Muscle of leg (tissue), 16 donors: ENCODE data around the gene HPX. TPM values are rescaled to one million over a fixed set of nuclear protein-coding genes. Genes with fewer than 3 reads are reported as not detected.

Experiments
- DNase-seq: peaks from one replicate; pipeline ENCODE4 v3.0.0; 2013
- H3K27ac ChIP-seq: one replicate; pipeline ENCODE4 v1.5.1; 2013; ENCODE audit warnings: mild to moderate bottlenecking, low read length, control low read depth
- H3K27me3 ChIP-seq: one replicate; pipeline ENCODE4 v1.6.1; 2013; ENCODE audit warnings: low read length; ENCODE audit not compliant: control insufficient read depth, insufficient read depth
- H3K36me3 ChIP-seq: one replicate; pipeline ENCODE4 v1.6.1; 2013; ENCODE audit warnings: low read length; ENCODE audit not compliant: control insufficient read depth, insufficient read depth
- H3K4me1 ChIP-seq: one replicate; pipeline ENCODE4 v1.6.1; 2013; ENCODE audit warnings: low read length; ENCODE audit not compliant: control insufficient read depth, insufficient read depth
- H3K4me3 ChIP-seq: one replicate; pipeline ENCODE4 v1.5.1; 2013; ENCODE audit warnings: low read length, control low read depth
- H3K9me3 ChIP-seq: replicated peaks from 2 replicates; pipeline ENCODE4 v1.6.1; 2013; ENCODE audit warnings: low read depth, low read length; ENCODE audit not compliant: control insufficient read depth
- WGBS: methylation state at CpG from one replicate; pipeline ENCODE4 v1.1.5; 2013; ENCODE audit warnings: missing lambda C conversion rate; ENCODE audit not compliant: insufficient coverage; 5-methylcytosine and 5-hydroxymethylcytosine counted together
- long read RNA-seq, 11 donors: transcript quantifications; one replicate each; lab custom pipeline, GENCODE V29; 2026
- polyA plus RNA-seq, 8 donors: library from polyadenylated mRNA; unstranded; fragments of 120-200 nt; gene quantifications; one replicate each; pipeline versions ENCODE4 v1.2.1 to v1.2.3, GENCODE V29; 2013; ENCODE audit warnings: inconsistent platforms in 1 of 8, low replicate concordance in 1 of 8; ENCODE audit not compliant: insufficient read length in 8 of 8, insufficient read depth in 1 of 8
- total RNA-seq: library from RNA; stranded (reverse); fragments of 120-200 nt; gene quantifications from one replicate; pipeline ENCODE4 v1.2.4, GENCODE V29; 2013

Gene HPX
- total RNA-seq (1.3 TPM), polyA plus RNA-seq (1 to 10 TPM in 7 of 8 donors, under 1 TPM in 1; 0.88 to 3.9 (median 2.8) TPM)
- long read RNA-seq, donor 1 = 0 reads
- long read RNA-seq, donor 2 = 0 reads
- long read RNA-seq, donor 3 = 0 reads
- long read RNA-seq, donor 4 = 0 reads
- long read RNA-seq, donor 5 = 0 reads
- long read RNA-seq, donor 6, partial matches to known transcripts = 0 of 2 reads
- long read RNA-seq, donor 6, other reads (novel, unspliced or antisense) = 0 of 2 reads
- long read RNA-seq, donor 7 = 0 reads
- long read RNA-seq, donor 8 = 0 reads
- long read RNA-seq, donor 9 = 0 reads
- long read RNA-seq, donor 10 = 0 reads
- long read RNA-seq, donor 11, partial matches to known transcripts = 0 of 1 reads
- long read RNA-seq, donor 11, other reads (novel, unspliced or antisense) = 0 of 1 reads

DNA sequence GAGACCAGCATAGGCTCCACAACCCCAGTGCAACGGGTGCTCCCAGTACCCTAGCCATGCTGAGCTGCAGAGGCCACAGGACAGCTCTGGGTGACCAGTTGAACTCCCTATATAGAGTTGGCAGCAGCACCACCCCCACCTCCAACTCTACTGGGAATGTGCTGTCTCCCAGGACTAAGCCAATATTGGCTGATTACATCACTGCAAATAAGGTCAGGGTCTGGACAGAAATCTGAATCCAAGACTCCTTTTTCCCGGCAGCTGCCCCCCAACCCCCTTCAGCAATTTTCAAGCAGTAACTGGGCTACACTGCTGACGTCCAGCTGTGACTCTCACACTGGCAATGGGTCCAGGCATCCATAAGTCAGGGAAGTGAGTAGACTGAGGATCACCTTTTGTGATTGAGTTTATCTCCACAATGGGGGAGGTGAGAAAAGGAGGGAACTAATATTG lies at the start of gene HPX:
Gene HPX, minus strand, starts transcription at position 82 of the 453 bp plus-strand sequence. Its CDS starts 24 bp downstream, at position 58.
- Histone ChIP-seq H3K27ac (no peak within 1 kb of the TSS), H3K36me3 (no peaks in the 10 kb centered on the region), H3K4me1 (no peaks in the 10 kb centered on the region), H3K27me3 (no peaks in the 10 kb centered on the region), H3K4me3 (no peak within 1 kb of the TSS), H3K9me3 (no peaks in the 10 kb centered on the region)
- 57% methylated on average over 1 of the region's 3 CpGs for WGBS
- no peak for DNase-seq

- H3K27ac ChIP-seq = no peak overlapping the region
- peaks cover 31% of the 10 kb centered on the region for H3K36me3 ChIP-seq
- H3K4me1 ChIP-seq = no peaks in the 10 kb centered on the region
- no peaks in the 10 kb centered on the region for H3K9me3 ChIP-seq
- no peak overlapping the region for H3K4me3 ChIP-seq
- no peak for DNase-seq
- no peaks in the 10 kb centered on the region for H3K27me3 ChIP-seq
- WGBS = no CpG with 5 or more reads among the region's 4 CpGs
Measured at GRCh38 chr11:6489306-6489705, 48.5 kb upstream of the HPX start.

DNA sequence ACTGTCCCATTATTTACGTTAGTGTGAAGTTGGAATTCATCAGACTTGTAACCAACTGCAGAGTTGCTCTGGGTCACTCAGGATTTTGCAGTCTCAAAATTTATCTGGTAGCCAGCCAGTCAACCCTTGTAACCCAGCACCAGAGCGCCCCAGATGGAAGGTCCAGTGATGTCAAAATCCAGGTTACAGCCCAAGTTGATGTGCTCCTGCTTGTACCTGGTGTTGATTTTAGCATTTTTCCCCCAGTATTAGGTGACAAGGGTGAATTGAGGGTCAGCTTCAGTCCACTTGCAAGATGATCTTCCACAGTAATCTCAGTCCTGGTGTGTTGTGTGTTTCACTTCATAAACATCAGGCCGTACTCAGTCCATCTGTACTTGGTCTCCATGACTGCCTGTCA lies 48.0 kb upstream of the HPX start:
- no peaks in the 10 kb centered on the region for H3K27me3 ChIP-seq
- no peak overlapping the region for H3K27ac ChIP-seq
- H3K9me3 ChIP-seq = no peaks in the 10 kb centered on the region
- no peak for DNase-seq
- H3K4me3 ChIP-seq = no peak overlapping the region
- H3K4me1 ChIP-seq = no peaks in the 10 kb centered on the region
- peaks cover 33% of the 10 kb centered on the region for H3K36me3 ChIP-seq
- WGBS = 100% methylated on average over 1 of the region's 3 CpGs

GRCh38 chr11:6488342-6488741 lies 47.6 kb upstream of the HPX start:
- Histone ChIP-seq H3K27ac (no peak overlapping the region), H3K27me3 (no peaks in the 10 kb centered on the region), H3K4me3 (no peak overlapping the region), H3K4me1 (no peaks in the 10 kb centered on the region), H3K9me3 (no peaks in the 10 kb centered on the region), H3K36me3 (peaks cover 36% of the 10 kb centered on the region)
- WGBS = 94% methylated on average over 3 of the region's 6 CpGs
- DNase-seq = no peak

GRCh38 chr11:6486938-6487337 lies 46.2 kb upstream of the HPX start:
- Histone ChIP-seq H3K4me3 (no peak overlapping the region), H3K27me3 (no peaks in the 10 kb centered on the region), H3K4me1 (peaks cover 9% of the 10 kb centered on the region), H3K27ac (no peak overlapping the region), H3K9me3 (no peaks in the 10 kb centered on the region), H3K36me3 (peaks cover 48% of the 10 kb centered on the region)
- no peak for DNase-seq
- no CpG with 5 or more reads among the region's 1 CpG for WGBS

GRCh38 chr11:6486256-6486655 lies 45.5 kb upstream of the HPX start:
- DNase-seq = no peak
- H3K9me3 ChIP-seq = no peaks in the 10 kb centered on the region
- WGBS = 74% methylated on average over 2 of the region's 3 CpGs
- no peak overlapping the region for H3K4me3 ChIP-seq
- H3K4me1 ChIP-seq = peaks cover 10% of the 10 kb centered on the region
- H3K27ac ChIP-seq = no peak overlapping the region
- no peaks in the 10 kb centered on the region for H3K27me3 ChIP-seq
- H3K36me3 ChIP-seq = peaks cover 48% of the 10 kb centered on the region

GRCh38 chr11:6485661-6486060 lies 44.9 kb upstream of the HPX start:
- H3K4me3 ChIP-seq = no peak overlapping the region
- no peaks in the 10 kb centered on the region for H3K9me3 ChIP-seq
- peaks cover 48% of the 10 kb centered on the region for H3K36me3 ChIP-seq
- peaks cover 12% of the 10 kb centered on the region for H3K4me1 ChIP-seq
- H3K27ac ChIP-seq = no peak overlapping the region
- DNase-seq = no peak
- WGBS = 100% methylated on average over 3 of the region's 3 CpGs
- no peaks in the 10 kb centered on the region for H3K27me3 ChIP-seq

DNA sequence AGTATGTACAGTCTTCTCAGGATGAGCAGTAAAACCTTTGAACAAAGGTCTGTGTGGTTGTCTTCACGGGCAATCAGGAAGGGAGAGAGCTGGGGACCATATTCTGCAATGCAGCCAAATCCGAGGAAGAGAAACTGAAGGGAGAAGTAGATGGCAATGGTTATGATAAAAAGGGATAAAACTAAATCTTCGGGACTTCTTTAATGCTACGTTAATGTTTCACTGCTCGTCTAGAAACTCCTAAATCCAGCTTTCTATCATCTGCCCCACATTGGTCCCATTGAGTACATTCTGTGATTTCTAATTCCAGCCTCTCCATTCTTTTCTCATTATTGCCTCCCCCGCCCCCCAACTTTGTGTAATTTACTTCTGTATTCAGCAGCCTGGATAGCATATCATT lies 42.2 kb upstream of the HPX start:
- DNase-seq = no peak
- peaks cover 20% of the 10 kb centered on the region for H3K4me1 ChIP-seq
- H3K9me3 ChIP-seq = no peaks in the 10 kb centered on the region
- no peaks in the 10 kb centered on the region for H3K27me3 ChIP-seq
- H3K4me3 ChIP-seq = no peak overlapping the region
- WGBS = 80% methylated on average over 3 of the region's 6 CpGs
- no peak overlapping the region for H3K27ac ChIP-seq
- H3K36me3 ChIP-seq = peaks cover 63% of the 10 kb centered on the region

GRCh38 chr11:6482441-6482840 lies 41.7 kb upstream of the HPX start:
- DNase-seq = no peak
- Histone ChIP-seq H3K4me1 (peaks cover 20% of the 10 kb centered on the region), H3K27ac (peak overlapping the region; percentile 99), H3K27me3 (no peaks in the 10 kb centered on the region), H3K4me3 (peak overlapping the region; percentile 94), H3K36me3 (peaks cover 68% of the 10 kb centered on the region), H3K9me3 (no peaks in the 10 kb centered on the region)
- WGBS = 80% methylated on average over 1 of the region's 4 CpGs

DNA sequence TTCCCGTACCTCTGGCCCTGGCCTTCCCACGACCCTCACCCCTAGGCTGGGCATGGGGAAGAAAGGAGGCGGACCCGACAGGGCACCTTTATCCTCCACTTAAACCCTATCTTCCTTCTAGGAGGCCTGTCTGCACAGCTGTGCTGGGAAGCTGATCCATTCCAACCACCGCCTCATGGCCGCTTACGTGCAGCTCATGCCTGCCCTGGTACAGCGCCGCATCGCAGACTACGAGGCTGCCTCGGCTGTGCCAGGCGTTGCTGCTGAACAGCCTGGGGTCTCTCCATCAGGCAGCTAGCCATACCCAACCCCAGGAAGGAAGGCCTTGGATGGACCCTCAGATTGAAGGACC lies 41.1 kb upstream of the HPX start:
- H3K9me3 ChIP-seq = no peaks in the 10 kb centered on the region
- no peaks in the 10 kb centered on the region for H3K27me3 ChIP-seq
- peak overlapping the region; percentile 99 for H3K27ac ChIP-seq
- peak overlapping the region; percentile 94 for H3K4me3 ChIP-seq
- DNase-seq = peak; percentile 34
- H3K36me3 ChIP-seq = peaks cover 70% of the 10 kb centered on the region
- WGBS = 5% methylated on average over 12 of the region's 13 CpGs
- H3K4me1 ChIP-seq = peaks cover 20% of the 10 kb centered on the region
